ENCODE data around the gene FKBP1A.
"Not testable (repeated sequence)": the region's sequence is repeated elsewhere in the genome, so short reads cannot be mapped to it uniquely, and the experiment has no call there.

GRCh38 chr20:1343446-1344124 lies 49.3 kb downstream of the FKBP1A start:
- TF ChIP-seq CTCF (IDR thresholded peaks at IDR 0.05; ENCODE audit: low read depth, low read length); EZH2phosphoT487 (IDR thresholded peaks at IDR 0.05; ENCODE audit: low read depth): not testable (repeated sequence)

Data from OCI-LY3 (cell line).